ENCODE data around the gene ADCY7. TPM values are rescaled to one million over a fixed set of nuclear protein-coding genes. Genes with fewer than 3 reads are reported as not detected.

ADCY7 gene
- polyA plus RNA-seq, 1 experiment: 8.5 TPM

DNA sequence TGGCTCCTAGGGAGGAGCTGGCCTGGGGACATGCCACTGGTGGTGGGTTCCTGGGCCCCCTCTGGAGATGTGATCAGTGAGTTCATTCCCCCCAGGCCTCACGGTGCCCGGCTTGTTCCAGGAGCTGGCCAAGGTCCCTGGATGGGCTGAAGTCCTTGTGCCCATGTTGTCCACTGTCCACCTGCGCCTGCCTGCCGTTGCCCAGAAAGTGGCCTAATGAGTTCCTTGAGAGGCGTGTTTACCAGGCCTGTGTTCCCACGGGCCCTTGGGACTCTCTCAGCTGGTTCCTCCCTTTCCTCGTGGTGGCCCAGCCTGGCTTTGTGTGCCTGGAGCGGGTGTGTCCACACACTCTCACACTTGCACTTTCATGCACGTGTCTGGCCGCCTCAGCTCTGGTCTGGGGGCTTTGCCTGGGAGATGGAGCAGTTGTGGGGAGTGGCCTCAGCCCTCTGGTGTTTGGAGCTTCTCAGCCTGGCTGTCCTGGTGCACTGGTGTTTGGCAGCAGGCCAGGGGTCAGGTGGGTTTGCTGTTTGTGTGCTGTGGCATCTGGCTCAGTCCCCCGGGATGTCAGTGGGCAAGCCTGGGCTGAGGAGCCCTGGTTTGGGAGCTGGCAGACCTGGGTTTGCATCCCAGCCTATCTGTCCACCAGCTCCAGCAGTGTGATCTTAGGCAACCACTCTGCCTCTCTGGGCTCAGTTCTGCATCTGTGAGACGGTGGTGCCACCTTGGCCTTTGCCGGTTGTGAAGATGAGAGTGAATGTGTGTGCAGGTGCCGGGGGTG, 18.0 kb downstream of the ADCY7 start:
- CTCF ChIA-PET: interaction anchor here (0.6 kb wide), 1 partner anchor 259 kb away, joined by 3 read pairs; the partner anchor contains the start of gene CNEP1R1
- POLR2A ChIA-PET: no interaction called here

DNA sequence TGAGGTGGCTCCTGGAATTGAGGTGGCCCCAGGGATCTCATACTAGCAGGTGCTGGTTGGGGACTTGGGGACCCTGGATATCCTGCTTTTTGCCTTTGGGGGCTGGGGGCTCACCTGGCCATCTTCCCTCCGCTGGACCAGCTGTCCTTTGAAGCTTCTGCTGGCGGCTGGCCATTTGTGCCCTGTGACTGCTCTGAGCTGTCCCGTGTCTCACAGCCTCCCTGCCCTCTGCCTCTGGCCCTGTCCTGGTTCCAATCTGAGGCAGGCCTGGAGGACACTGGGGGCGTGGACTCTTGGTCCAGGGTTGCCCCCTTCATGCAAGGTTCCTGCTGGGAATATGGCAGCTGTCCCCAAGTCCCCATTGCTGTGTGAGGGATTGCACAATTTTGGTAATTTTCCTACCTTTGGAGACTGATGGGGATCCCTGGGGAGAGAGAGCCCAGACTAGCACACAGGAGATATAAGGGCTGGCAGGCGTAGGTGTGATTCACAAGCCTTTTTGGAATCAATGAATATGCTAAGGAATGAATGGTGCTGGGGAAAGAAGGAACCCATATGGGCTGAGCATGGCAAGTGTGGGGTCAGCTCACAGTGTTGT, 19.2 kb downstream of the ADCY7 start:
- H3K4me3 ChIP-seq (ENCODE audit: low read depth, low read length): no peak overlapping the region
- H3K27me3 ChIP-seq (ENCODE audit: control insufficient read depth, insufficient read depth, low read length): no peaks in the 10 kb centered on the region
- DNase-seq (ENCODE audit: low read depth, low spot score): no peak
- H3K9me3 ChIP-seq (ENCODE audit: control insufficient read depth, insufficient read depth, low read length): peaks cover 4% of the 10 kb centered on the region
- TF ChIP-seq, protein P1, sequence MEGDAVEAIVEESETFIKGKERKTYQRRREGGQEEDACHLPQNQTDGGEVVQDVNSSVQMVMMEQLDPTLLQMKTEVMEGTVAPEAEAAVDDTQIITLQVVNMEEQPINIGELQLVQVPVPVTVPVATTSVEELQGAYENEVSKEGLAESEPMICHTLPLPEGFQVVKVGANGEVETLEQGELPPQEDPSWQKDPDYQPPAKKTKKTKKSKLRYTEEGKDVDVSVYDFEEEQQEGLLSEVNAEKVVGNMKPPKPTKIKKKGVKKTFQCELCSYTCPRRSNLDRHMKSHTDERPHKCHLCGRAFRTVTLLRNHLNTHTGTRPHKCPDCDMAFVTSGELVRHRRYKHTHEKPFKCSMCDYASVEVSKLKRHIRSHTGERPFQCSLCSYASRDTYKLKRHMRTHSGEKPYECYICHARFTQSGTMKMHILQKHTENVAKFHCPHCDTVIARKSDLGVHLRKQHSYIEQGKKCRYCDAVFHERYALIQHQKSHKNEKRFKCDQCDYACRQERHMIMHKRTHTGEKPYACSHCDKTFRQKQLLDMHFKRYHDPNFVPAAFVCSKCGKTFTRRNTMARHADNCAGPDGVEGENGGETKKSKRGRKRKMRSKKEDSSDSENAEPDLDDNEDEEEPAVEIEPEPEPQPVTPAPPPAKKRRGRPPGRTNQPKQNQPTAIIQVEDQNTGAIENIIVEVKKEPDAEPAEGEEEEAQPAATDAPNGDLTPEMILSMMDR (IDR thresholded peaks at IDR 0.05; ENCODE audit: low read depth, low read length): no peak
- ChIA-PET POLR2A (no interaction called here), CTCF (no interaction called here)
- no peak overlapping the region for H3K27ac ChIP-seq (ENCODE audit: low read depth, low read length)

More for the DNA sequence above, 18.0 kb downstream of the ADCY7 start:
- TF ChIP-seq, protein P1 (IDR thresholded peaks at IDR 0.05; ENCODE audit: low read depth, low read length): no peak
- no peak for DNase-seq (ENCODE audit: low read depth, low spot score)
- no peak overlapping the region for H3K27ac ChIP-seq (ENCODE audit: low read depth, low read length)
- H3K4me3 ChIP-seq (ENCODE audit: low read depth, low read length): no peak overlapping the region
- peaks cover 4% of the 10 kb centered on the region for H3K9me3 ChIP-seq (ENCODE audit: control insufficient read depth, insufficient read depth, low read length)
- H3K27me3 ChIP-seq (ENCODE audit: control insufficient read depth, insufficient read depth, low read length): no peaks in the 10 kb centered on the region

DNA sequence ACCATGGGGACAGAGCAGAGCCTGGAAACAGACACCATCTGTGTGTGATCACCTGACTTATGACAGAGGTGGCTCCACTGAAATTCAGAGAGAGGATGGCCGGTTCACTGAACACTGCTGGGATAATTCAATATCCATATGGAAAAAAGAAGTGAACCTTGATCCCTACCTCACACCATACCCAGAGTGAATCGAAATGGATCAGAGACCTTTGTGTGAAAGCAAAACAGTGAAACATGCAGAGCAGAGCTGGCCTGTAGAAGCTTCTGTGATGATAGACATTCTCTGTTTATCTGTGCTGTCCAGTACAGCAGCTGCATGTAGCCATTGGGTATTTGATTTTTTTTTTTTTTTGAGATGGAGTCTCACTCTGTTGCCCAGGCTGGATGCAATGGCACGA, 20.3 kb downstream of the ADCY7 start:
- no peak for DNase-seq (ENCODE audit: low read depth, low spot score)
- Histone ChIP-seq H3K4me3 (ENCODE audit: low read depth, low read length) (no peak overlapping the region), H3K27ac (ENCODE audit: low read depth, low read length) (no peak overlapping the region), H3K9me3 (ENCODE audit: control insufficient read depth, insufficient read depth, low read length) (peaks cover 4% of the 10 kb centered on the region), H3K27me3 (ENCODE audit: control insufficient read depth, insufficient read depth, low read length) (no peaks in the 10 kb centered on the region)
- ChIA-PET POLR2A (interaction anchor here (0.6 to 0.7 kb wide), 3 partner anchors 17 to 118 kb away, joined by 3 to 6 read pairs (median 3); no protein-coding TSS in a partner anchor), CTCF (no interaction called here)
- TF ChIP-seq, protein P1 (IDR thresholded peaks at IDR 0.05; ENCODE audit: low read depth, low read length): no peak

DNA sequence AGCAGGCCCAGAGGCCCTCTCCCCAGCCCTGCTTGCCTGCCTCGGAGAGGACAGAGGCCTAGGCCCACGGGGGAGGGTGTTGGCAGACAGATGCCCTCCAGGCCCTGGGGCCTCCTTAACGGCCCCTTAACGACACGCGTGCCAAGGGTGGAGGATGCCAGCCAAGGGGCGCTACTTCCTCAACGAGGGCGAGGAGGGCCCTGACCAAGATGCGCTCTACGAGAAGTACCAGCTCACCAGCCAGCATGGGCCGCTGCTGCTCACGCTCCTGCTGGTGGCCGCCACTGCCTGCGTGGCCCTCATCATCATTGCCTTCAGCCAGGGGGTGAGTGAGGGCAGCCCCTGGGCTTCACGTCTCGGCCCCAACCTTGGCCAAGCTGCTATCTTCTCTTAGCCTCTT, 21.7 kb downstream of the ADCY7 start:
- ChIA-PET POLR2A (no interaction called here), CTCF (no interaction called here)

More for the DNA sequence above, 21.7 kb downstream of the ADCY7 start:
- no peaks in the 10 kb centered on the region for H3K27me3 ChIP-seq (ENCODE audit: control insufficient read depth, insufficient read depth, low read length)
- H3K4me3 ChIP-seq (ENCODE audit: low read depth, low read length): no peak overlapping the region
- TF ChIP-seq, protein P1 (IDR thresholded peaks at IDR 0.05; ENCODE audit: low read depth, low read length): no peak
- H3K27ac ChIP-seq (ENCODE audit: low read depth, low read length): no peak overlapping the region
- no peak for DNase-seq (ENCODE audit: low read depth, low spot score)
- H3K9me3 ChIP-seq (ENCODE audit: control insufficient read depth, insufficient read depth, low read length): peaks cover 4% of the 10 kb centered on the region
